AG04449 (cell line): ENCODE data around the gene PIK3R1.
"Not testable (repeated sequence)": the region's sequence is repeated elsewhere in the genome, so short reads cannot be mapped to it uniquely, and the experiment has no call there.

ENCODE experiments used
- CTCF ChIA-PET: fragments of 350-600 bp; formaldehyde crosslinking; extraction: SDS; loops from one replicate; lab custom pipeline; 2021; ENCODE audit warnings: antibody characterized with exemption; lab: Yijun Ruan, JAX
- POLR2A ChIA-PET: fragments of 400-600, 350-600 bp; formaldehyde crosslinking; extraction: SDS; loops from one replicate; lab custom pipeline; 2020; ENCODE audit warnings: antibody characterized with exemption, inconsistent platforms; lab: Yijun Ruan, JAX
- DNase-seq: peaks from one replicate; pipeline ENCODE4 v3.0.0-alpha.2; 2010; ENCODE audit warnings: low read depth, low spot score
- H3K4me3 ChIP-seq: 2 replicates; pipeline ENCODE4 v1.5.1; 2011; ENCODE audit warnings: low read depth, mild to moderate bottlenecking, control low read depth, low read length
- TF ChIP-seq, protein P1 (sequence below): IDR thresholded peaks from one replicate; pipeline ENCODE4 v1.5.1; 2011; ENCODE audit warnings: mild to moderate bottlenecking, moderate library complexity, low read length, control low read depth, inconsistent platforms; ENCODE audit not compliant: insufficient read depth; ENCODE audit errors: missing control alignments

PIK3R1 gene

DNA sequence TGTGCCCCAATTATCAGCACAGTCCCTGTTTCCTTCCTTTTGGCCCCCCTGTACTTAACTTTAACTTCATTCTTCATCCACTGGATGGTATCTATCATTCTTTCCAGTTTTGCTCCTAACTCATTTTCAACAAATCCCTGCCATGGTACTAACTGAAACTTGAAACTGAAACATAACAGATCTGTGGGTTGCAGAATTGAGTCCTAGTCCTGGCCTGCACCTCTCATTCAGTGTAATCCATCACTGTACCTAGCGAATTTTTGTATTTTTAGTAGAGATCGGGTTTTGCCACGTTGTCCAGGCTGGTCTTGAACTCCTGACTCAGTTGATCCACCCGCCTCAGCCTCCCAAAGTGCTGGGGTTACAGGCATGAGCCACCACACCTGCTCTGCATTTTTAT lies 15.3 kb upstream of the PIK3R1 start:
- no peak for DNase-seq
- H3K4me3 ChIP-seq, result no peak overlapping the region
- POLR2A ChIA-PET, result no interaction called here
- TF ChIP-seq, protein P1, sequence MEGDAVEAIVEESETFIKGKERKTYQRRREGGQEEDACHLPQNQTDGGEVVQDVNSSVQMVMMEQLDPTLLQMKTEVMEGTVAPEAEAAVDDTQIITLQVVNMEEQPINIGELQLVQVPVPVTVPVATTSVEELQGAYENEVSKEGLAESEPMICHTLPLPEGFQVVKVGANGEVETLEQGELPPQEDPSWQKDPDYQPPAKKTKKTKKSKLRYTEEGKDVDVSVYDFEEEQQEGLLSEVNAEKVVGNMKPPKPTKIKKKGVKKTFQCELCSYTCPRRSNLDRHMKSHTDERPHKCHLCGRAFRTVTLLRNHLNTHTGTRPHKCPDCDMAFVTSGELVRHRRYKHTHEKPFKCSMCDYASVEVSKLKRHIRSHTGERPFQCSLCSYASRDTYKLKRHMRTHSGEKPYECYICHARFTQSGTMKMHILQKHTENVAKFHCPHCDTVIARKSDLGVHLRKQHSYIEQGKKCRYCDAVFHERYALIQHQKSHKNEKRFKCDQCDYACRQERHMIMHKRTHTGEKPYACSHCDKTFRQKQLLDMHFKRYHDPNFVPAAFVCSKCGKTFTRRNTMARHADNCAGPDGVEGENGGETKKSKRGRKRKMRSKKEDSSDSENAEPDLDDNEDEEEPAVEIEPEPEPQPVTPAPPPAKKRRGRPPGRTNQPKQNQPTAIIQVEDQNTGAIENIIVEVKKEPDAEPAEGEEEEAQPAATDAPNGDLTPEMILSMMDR, result no peak
- CTCF ChIA-PET, result interaction anchor here (0.9 kb wide), 1 partner anchor 24 kb away, joined by 3 read pairs; no protein-coding TSS in a partner anchor

DNA sequence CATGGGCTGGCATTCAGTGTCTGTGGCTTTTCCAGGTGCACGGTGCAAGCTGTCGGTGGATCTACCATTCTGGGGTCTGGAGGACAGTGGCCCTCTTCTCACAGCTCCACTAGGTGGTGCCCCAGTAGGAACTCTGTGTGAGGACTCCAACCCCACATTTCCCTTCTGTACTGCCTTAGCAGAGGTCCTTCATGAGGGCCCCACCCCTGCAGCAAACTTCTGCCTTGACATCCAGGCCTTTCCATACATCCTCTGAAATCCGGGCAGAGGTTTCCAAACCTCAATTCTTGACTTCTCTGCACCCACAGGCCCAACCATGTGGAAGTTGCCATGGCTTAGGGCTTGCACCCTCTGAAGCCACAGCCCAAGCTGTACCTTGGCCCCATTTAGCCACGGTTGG lies 4.9 kb upstream of the PIK3R1 start:
- H3K4me3 ChIP-seq, POLR2A ChIA-PET, DNase-seq, CTCF ChIA-PET: not testable (repeated sequence)

DNA sequence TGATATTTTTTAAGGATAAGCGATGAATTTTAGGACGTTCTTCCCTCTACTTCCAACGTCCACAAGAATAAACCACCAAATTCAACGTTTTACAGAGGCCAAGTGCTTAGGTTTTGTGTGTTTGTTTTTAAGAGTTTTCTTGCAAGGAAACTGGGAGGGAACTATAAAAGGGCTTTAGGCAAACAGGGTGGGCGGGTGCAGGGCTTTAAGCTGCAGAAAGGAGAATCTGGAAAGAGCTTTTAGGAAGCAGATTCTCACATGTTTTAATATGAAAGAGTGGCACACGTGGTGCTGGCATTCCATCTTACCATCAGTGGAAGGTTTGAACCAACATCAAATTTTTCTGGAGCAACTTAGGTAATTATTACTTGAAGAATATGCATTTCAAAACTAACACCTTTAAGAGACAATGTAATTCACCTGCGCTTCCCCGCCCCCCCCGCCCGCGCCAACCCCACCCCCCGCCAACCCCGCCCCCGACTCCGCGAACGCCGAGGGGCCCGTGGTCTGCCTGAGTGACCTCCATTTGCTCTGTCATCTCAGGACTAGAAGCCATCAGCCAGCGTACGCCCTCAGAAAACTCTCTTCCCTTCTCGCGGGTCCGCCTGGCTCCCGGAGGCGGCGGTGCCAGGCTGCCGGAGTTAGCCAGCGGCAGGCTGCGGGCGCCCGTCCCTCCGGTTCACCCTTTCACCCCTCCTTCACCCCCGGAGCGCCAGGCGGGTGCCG lies 911 bp upstream of the PIK3R1 start:
- no peak for DNase-seq
- H3K4me3 ChIP-seq, result peak overlapping the region; percentile 71
- TF ChIP-seq, protein P1, result no peak
- POLR2A ChIA-PET, result interaction anchor here (0.5 to 2.2 kb wide), 10 partner anchors 10 to 567 kb away, joined by 3 to 12 read pairs (median 5); no protein-coding TSS in a partner anchor
- CTCF ChIA-PET, result interaction anchor here (1.6 to 3.7 kb wide), 3 partner anchors 11 to 967 kb away, joined by 4 to 19 read pairs (median 9); no protein-coding TSS in a partner anchor

DNA sequence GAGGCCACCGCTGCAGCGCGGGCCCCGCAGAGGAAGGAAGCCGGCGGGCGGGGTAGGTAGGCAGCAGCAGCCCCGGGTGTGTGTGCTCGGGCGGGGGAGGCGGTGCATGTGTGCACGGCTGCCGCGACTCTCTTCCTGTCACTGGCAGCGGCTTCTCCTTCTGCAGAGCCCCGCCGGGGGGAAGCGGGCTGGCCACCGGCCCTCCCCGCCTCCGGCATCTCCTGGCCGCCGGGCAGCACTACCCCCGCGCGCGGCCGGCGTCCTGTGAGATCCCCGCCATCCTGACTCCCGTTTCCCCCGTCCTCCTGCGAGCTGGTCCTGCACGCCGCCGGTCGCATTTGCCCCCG lies 315 bp downstream of the PIK3R1 start:
- ChIA-PET CTCF (interaction anchor here (0.6 to 3.7 kb wide), 6 partner anchors 8 to 971 kb away, joined by 3 to 19 read pairs (median 4); no protein-coding TSS in a partner anchor), POLR2A (interaction anchor here (0.6 to 2.2 kb wide), 13 partner anchors 9 to 568 kb away, joined by 3 to 12 read pairs (median 4); no protein-coding TSS in a partner anchor)
- peak overlapping the region; percentile 88 for H3K4me3 ChIP-seq
- DNase-seq, result no peak
- TF ChIP-seq, protein P1, result no peak

DNA sequence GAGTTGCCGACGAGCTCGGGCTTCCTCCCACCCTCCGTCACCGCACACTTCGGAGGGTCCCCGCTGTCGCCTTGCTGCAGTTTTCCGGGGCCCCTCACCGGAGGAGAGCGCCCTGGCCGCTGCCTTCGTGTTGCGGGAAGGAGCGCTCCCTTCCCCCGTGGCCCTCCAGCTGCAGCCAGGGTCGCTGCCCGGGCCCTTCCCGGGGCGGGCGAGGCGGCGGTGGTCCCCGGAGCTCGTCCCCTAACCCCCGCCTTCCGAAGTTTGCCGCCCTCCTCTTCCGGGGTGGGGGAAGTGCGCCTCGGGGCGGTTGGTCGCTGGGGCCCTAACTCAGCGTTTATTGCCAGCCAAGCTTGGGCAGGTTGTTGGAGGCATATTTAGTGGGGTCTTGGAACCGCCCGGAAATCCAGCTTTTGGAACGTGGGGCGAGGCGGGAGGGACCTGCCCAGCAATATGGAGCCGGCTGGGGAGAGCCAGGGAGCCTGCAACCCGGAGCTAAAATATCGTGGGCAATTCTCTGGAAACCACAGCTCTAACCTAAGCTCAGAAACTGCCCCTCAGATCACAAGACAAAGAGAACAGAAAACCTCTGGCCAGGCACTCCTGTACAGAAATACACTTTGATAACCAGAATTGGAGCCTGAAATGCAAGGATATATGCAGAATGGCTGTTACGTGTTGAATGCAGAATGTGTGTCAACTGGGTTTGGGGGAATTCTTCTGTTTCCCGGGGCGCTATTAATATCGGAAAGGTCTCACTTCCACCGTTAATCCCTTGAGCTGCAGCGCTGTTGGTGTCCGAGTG lies 890 bp downstream of the PIK3R1 start:
- ChIA-PET CTCF (interaction anchor here (0.6 to 3.7 kb wide), 7 partner anchors 8 to 972 kb away, joined by 3 to 19 read pairs (median 3); no protein-coding TSS in a partner anchor), POLR2A (interaction anchor here (1.9 to 2.2 kb wide), 3 partner anchors 8 to 170 kb away, joined by 6 to 12 read pairs (median 9); no protein-coding TSS in a partner anchor)
- DNase-seq, result no peak
- H3K4me3 ChIP-seq, result peak overlapping the region; percentile 88
- TF ChIP-seq, protein P1, result no peak

DNA sequence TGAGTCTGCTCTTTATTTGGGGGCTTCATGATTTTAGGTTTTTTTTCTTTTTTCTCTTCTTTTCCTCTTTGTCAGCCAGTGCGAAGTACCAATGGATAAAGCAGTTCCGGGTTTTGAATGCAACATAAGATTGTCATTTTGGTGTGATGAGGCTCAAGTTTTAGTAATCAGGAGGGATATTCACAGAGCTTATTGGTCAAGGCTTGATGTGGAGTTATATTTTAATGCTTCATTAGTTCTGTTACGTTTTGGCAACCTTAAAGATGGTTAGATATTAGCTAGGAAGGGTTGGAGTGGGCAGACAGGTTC lies 1.4 kb downstream of the PIK3R1 start:
- ChIA-PET CTCF (interaction anchor here (1.0 to 3.7 kb wide), 4 partner anchors 12 to 972 kb away, joined by 3 to 19 read pairs (median 8); no protein-coding TSS in a partner anchor), POLR2A (interaction anchor here (2.2 kb wide), 1 partner anchor 7 kb away, joined by 12 read pairs; no protein-coding TSS in a partner anchor)
- TF ChIP-seq, protein P1, result no peak
- DNase-seq, result no peak
- peak overlapping the region; percentile 88 for H3K4me3 ChIP-seq
